Measurements from ENCODE around the gene HOXA1.

The HOXA1 gene

GRCh38 chr7:27095897-27096767 lies at the start of gene HOXA1:
Gene HOXA1, minus strand, starts transcription at chr7:27096000. Its CDS starts 88 bp downstream, at chr7:27095912.
- DNase-seq (ENCODE audit: low read depth) = peak; percentile 98

GRCh38 chr7:27145165-27145913 lies 49.5 kb upstream of the HOXA1 start:
- no peak for DNase-seq (ENCODE audit: low read depth)

DNA sequence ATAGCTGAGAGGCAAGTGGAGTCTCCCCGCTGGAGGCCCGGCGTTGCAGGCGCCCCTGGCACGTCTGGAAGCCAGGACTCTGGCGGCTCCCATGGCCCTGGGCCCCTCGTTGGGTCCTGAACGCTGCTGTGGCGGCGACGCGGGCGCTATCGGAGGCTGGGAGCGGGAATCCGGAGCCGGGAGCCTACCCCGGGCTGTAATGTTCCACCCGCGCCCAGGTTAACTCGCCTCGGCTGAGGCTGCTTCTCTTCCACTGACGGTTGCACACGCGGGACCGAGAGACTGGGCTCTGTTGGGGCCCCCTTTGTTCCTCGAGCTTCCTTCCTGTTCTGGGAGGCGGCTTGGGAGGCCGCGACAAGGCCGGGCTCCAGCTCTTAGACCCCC lies 49.0 kb upstream of the HOXA1 start:
- DNase-seq (ENCODE audit: low read depth) = no peak

- no peak for DNase-seq (ENCODE audit: low read depth)
Measured at GRCh38 chr7:27143950-27144780, 48.4 kb upstream of the HOXA1 start.

DNA sequence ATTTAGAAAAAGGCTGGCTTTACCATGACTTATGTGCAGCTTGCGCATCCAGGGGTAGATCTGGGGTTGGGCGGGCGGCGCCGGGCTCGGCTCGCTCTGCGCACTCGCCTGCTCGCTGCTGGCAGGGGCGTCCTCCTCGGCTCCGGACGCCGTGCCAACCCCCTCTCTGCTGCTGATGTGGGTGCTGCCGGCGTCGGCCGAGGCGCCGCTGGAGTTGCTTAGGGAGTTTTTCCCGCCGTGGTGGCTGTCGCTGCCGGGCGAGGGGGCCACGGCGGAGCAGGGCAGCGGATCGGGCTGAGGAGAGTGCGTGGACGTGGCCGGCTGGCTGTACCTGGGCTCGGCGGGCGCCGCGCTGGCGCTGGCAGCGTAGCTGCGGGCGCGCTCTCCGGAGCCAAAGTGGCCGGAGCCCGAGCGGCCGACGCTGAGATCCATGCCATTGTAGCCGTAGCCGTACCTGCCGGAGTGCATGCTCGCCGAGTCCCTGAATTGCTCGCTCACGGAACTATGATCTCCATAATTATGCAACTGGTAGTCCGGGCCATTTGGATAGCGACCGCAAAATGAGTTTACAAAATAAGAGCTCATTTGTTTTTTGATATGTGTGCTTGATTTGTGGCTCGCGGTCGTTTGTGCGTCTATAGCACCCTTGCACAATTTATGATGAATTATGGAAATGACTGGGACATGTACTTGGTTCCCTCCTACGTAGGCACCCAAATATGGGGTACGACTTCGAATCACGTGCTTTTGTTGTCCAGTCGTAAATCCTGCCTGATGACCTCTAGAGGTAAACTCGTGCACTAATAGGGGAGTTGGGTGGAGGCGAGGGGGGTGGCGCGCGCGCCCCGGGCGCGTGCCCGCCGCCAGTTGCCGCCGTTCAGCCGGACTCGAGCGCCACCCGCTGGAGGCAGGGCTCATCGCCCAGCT lies 47.5 kb upstream of the HOXA1 start, which contains the start of gene HOXA5:
Gene HOXA5, minus strand, starts transcription at position 659 of the 927 bp plus-strand sequence. Its CDS starts 74 bp downstream, at position 585.
- DNase-seq (ENCODE audit: low read depth) = peak; percentile 96

- no peak for DNase-seq (ENCODE audit: low read depth)
Measured at GRCh38 chr7:27142580-27143022, 46.8 kb upstream of the HOXA1 start.

DNA sequence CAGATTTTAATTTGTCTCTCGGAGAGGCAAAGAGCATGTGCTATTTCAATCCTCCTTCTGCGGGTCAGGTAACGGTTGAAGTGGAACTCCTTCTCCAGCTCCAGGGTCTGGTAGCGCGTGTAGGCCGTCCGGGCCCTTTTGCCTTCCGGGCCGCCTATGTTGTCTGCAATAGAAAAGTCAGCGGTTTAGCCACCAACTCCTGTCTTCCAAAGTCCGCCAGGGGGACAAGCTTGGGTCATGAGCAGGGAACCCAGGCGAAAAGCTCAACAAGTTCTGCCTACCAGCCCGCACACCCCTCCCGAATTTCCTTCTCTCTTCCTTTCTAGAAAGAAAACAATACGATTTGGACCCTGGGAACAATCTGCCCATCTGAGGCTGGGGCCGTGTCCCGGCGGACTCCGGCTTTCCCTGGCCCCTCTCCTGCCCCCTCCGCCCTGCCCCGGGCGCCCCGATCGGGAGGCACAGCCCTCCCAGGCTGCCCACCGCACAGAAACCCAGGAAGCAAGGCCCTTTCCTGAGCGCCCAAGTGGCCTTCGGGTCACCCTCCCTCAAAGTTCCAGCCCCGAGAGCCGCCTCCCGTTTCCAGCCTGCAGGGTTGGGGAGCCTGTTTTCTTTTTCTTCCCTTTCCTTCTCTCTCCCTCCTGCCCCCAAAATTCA lies 46.3 kb upstream of the HOXA1 start:
- no peak for DNase-seq (ENCODE audit: low read depth)

DNA sequence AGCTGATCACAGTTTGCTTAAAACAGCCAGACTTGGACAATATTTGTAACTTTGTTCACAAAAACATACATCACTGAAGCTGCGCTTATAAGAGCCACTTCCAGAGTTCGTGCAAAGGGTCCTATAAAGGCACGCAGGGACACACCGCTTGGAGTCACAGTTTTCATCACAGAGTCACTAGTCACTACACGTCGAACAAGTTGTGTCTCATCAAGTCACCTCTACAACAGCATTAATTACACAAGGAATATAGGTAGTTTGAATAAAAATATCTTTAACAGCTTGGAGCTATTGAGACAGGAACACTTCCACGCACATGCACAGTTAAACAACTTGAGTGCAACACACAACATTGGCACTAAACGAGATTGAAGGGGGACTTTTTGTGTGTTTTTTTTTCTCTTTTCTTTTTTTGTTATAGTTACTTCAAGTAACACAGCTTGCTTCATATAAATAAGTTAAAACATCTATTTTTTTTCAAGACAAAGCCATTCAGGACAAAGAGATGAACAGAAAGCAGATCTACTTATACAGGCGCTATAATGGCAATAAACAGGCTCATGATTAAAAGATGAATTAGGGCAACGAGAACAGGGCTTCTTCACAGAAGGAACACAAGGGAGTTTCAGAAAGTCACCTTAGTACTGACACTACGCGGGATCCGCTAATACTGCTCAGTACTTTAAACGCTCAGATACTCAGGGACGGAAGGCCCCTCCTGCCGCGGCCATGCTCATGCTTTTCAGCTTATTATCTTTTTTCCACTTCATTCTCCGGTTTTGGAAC lies 45.5 kb upstream of the HOXA1 start:
- DNase-seq (ENCODE audit: low read depth) = no peak

DNA sequence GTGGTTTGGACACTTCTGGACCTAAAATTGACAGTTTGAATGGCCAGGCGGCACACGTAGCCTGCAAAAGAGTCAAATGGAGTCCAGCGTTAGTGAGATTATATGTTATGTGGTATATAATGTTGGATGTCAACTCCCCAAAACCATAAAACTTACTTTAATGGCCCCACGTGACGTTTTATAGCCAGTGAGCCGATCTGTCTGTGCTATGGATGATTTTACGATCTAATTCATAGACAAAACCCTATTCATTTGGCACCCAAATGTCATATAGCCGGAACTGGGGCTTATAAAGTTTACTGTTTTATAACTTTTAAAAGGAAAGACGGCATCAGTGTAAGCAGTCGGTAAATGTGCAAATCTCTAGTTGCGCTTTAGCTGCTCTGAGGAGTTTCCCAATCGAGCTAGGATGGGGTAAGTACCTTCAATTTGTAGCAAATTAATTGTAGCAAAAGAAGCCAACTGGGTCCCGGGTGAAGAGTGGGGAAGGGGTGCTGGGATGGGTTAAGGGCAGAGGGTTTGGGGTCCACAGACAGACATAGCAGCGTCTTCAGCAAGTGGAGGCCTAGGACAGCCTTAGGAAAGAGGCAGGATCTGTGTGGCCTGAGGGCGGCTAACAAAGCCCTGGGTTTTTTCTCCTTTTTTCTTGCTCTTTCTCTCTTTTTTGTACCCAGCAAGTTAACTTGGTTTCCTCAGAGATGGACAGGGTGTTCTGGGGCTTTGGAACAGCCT lies 44.5 kb upstream of the HOXA1 start:
- DNase-seq (ENCODE audit: low read depth) = no peak

DNA sequence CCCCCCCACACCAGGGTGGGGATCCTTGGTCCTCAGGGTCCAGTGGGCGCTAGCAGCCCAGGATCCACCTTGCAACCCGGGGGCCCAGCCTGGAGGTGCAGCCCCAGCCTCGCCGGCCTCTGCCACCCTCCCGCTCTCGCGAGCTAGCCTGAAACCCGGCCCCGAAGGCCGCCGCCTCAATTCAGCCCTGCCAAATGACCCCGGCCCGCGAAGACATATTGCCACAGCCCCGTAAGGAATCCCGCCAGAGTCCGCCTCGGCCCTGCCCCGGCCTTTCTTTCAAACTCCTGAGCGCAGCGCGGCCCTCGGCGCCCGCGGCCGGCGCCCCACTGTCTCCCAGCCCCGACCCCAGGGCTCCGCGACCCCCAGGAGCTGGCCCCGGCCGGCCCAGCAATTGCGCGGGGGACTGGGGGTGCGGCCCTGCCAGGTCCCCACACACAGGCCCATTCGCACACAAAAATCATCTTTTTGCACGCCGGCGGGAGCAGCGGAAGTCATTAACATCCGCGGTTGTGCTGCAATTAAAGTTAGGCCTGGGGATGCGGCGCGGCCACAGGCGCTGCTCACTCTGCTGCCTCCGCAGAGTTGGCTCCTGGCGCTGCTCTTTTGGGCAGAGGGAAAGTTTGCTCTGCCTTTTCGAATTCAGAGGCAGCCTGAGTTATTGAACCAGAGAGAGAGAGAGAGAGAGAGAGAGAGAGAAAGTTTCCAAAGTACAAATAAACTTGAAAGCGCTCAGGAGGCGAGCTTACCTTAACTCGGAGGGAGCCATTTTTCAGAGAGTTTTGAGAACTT lies 43.7 kb upstream of the HOXA1 start:
- no peak for DNase-seq (ENCODE audit: low read depth)

GRCh38 chr7:27138985-27139333 lies 43.2 kb upstream of the HOXA1 start:
- no peak for DNase-seq (ENCODE audit: low read depth)

- no peak for DNase-seq (ENCODE audit: low read depth)
Measured at GRCh38 chr7:27138472-27138871, 42.7 kb upstream of the HOXA1 start.

GRCh38 chr7:27137640-27138315 lies 42.0 kb upstream of the HOXA1 start:
- DNase-seq (ENCODE audit: low read depth) = no peak

- DNase-seq (ENCODE audit: low read depth) = peak; percentile 95
Measured at GRCh38 chr7:27134392-27134791, 38.6 kb upstream of the HOXA1 start.

DNA sequence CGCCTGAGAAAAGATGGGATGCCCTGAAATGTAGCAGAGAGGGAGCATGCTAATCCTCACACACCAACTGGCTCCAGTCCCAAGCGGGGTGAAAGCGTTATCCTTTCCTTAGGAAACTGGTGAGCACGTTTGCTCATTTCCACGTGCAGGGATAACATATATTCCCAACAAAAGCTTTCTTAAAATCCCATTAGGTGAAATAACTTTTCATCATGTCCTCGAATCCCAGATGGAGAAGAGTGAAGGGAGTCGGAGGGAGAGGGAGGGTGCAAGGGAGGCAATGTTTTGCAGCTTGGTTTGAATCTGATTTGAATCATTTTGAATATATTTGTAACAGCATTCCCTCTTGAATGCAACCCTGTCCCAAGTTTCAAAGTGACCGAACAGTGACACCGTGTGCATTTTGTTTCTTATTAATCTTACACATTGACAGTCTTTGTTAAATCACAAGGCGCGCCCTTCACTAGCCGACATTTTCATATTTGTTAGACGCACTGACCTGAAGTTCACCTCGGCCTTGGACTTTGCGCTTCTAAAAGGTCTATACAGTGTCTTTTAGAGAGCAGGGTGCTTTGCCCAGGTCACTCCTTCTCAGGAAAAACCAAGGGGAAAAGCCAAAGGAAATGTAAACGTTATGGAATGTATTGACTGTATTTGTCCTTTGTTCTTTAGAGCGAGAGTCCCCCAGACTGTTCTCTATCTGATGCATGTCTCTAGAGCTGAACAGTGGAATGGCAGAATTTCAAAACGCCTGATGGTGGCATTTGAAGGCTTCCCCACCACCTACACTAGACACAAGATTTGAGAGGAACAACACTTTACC lies 37.8 kb upstream of the HOXA1 start:
- DNase-seq (ENCODE audit: low read depth) = no peak

GRCh38 chr7:27132978-27133377 lies 37.2 kb upstream of the HOXA1 start:
- DNase-seq (ENCODE audit: low read depth) = no peak

DNA sequence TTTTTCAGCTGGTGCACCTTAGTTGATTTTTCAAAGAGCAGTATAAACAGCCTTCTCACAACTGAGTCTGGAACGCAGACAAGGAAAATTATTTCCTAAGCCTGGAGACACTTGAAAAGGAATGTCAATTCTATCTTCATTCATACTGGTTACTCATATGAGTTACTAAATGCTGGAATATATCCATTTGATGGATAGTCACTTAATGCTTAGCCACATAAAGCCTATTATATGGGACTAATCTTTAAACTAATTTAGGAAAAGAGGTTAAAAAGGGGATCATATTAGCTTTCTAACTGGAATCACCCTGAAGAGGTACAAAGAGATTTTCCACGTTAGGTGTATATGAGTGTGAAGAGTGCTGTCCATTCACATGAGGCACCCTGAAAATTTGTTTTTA lies 36.4 kb upstream of the HOXA1 start:
- DNase-seq (ENCODE audit: low read depth) = no peak

Measured in ELR (cell line).